WTC11 (cell line): ENCODE results near the gene RBM19. TPM values are rescaled to one million over a fixed set of nuclear protein-coding genes. Genes with fewer than 3 reads are reported as not detected.

Experiments used
- ATAC-seq: fragments of 200-7000 bp; cut with Tn5 transposase; 2 replicates; pipeline ENCODE4 v1.10.0; 2021; ENCODE audit warnings: mild to moderate bottlenecking, moderate library complexity
- CTCF ChIA-PET: fragments of 300-600 bp; sonication (Branson Sonifier 250); formaldehyde crosslinking; loops from one replicate; lab custom pipeline; 2021; ENCODE audit warnings: antibody characterized with exemption; lab: Charles Lee
- POLR2A ChIA-PET: fragments of 350-600 bp; sonication (Branson Sonifier 250); formaldehyde crosslinking; loops from one replicate; lab custom pipeline; 2021; ENCODE audit warnings: antibody characterized with exemption; lab: Charles Lee
- DNase-seq: peaks from one replicate; pipeline ENCODE4 v3.0.0; 2021; ENCODE audit warnings: low spot score
- H3K27ac Mint-ChIP-seq: 2 replicates; pipeline ENCODE4 v1.8.0; 2021; ENCODE audit warnings: mixed read lengths
- H3K27me3 Mint-ChIP-seq: 2 replicates; pipeline ENCODE4 v1.8.0; 2021; ENCODE audit warnings: low read depth, mild to moderate bottlenecking, moderate library complexity, mixed read lengths
- H3K36me3 Mint-ChIP-seq: 2 replicates; pipeline ENCODE4 v1.8.0; 2021; ENCODE audit warnings: mixed read lengths
- H3K4me1 Mint-ChIP-seq: 2 replicates; pipeline ENCODE4 v1.8.0; 2022; ENCODE audit warnings: mixed read lengths
- H3K4me3 Mint-ChIP-seq: 2 replicates; pipeline ENCODE4 v1.8.0; 2021; ENCODE audit warnings: mild to moderate bottlenecking, moderate library complexity, mixed read lengths
- H3K9me3 Mint-ChIP-seq: 2 replicates; pipeline ENCODE4 v1.8.0; 2021; ENCODE audit warnings: mixed read lengths
- CREB1 ChIP-seq: sonication (generic); formaldehyde crosslinking; IDR thresholded peaks from 2 replicates; pipeline ENCODE4 v1.8.0; 2023; ENCODE audit warnings: mild to moderate bottlenecking, missing genetic modification reagents
- ELF4 ChIP-seq: sonication (generic); formaldehyde crosslinking; IDR thresholded peaks from 2 replicates; pipeline ENCODE4 v1.8.1; 2022; ENCODE audit warnings: low read depth, mild to moderate bottlenecking, moderate library complexity, missing genetic modification reagents
- IRF2 ChIP-seq: sonication (generic); formaldehyde crosslinking; IDR thresholded peaks from 2 replicates; pipeline ENCODE4 v1.8.0; 2022; ENCODE audit warnings: low read depth, missing genetic modification reagents, borderline replicate concordance
- NFYB ChIP-seq: sonication (generic); formaldehyde crosslinking; conservative IDR thresholded peaks from 2 replicates; pipeline ENCODE4 v1.8.0; 2022; ENCODE audit warnings: low read depth, missing genetic modification reagents
- NR1H2 ChIP-seq: sonication (generic); formaldehyde crosslinking; IDR thresholded peaks from 2 replicates; pipeline ENCODE4 v1.9.0; 2021; ENCODE audit warnings: mild to moderate bottlenecking, moderate library complexity, missing genetic modification reagents
- NR3C1 ChIP-seq: sonication (generic); formaldehyde crosslinking; conservative IDR thresholded peaks from 2 replicates; pipeline ENCODE4 v1.8.1; 2023; ENCODE audit warnings: low read depth, mild to moderate bottlenecking, missing genetic modification reagents
- PRRX2 ChIP-seq: fragments of 250-450 bp; sonication (Bioruptor Pico); IDR thresholded peaks from 2 replicates; pipeline ENCODE4 v1.8.0; 2021; ENCODE audit warnings: mild to moderate bottlenecking
- RELA ChIP-seq: sonication (generic); formaldehyde crosslinking; IDR thresholded peaks from 2 replicates; pipeline ENCODE4 v1.8.1; 2022; ENCODE audit warnings: missing genetic modification reagents, mild to moderate bottlenecking, borderline replicate concordance
- SOX15 ChIP-seq: fragments of 250-450 bp; sonication (Bioruptor Pico); IDR thresholded peaks from 2 replicates; pipeline ENCODE4 v1.9.0; 2021; ENCODE audit warnings: mild to moderate bottlenecking
- TP53 ChIP-seq: sonication (generic); formaldehyde crosslinking; IDR thresholded peaks from 2 replicates; pipeline ENCODE4 v1.8.1; 2023; ENCODE audit warnings: mild to moderate bottlenecking, missing genetic modification reagents
- total RNA-seq: library from RNA; stranded (reverse); gene quantifications from 3 replicates; pipeline ENCODE4 v1.2.3, GENCODE V29; 2021
- TF ChIP-seq, protein P1 (sequence below): sonication (generic); formaldehyde crosslinking; IDR thresholded peaks from 2 replicates; pipeline ENCODE4 v1.8.1; 2023; ENCODE audit warnings: mild to moderate bottlenecking, missing genetic modification reagents
- TF ChIP-seq, protein P2 (sequence below): sonication (generic); formaldehyde crosslinking; IDR thresholded peaks from 2 replicates; pipeline ENCODE4 v1.8.0; 2022; ENCODE audit warnings: mild to moderate bottlenecking, missing genetic modification reagents
- TF ChIP-seq, protein P3 (sequence below): sonication (generic); formaldehyde crosslinking; IDR thresholded peaks from 2 replicates; pipeline ENCODE4 v1.8.0; 2022; ENCODE audit warnings: mild to moderate bottlenecking, missing genetic modification reagents
- TF ChIP-seq, protein P4 (sequence below): fragments of 250-450 bp; sonication (Bioruptor Pico); IDR thresholded peaks from 2 replicates; pipeline ENCODE4 v1.9.0; 2021; ENCODE audit warnings: mild to moderate bottlenecking
- TF ChIP-seq, protein P5 (sequence below): fragments of 250-450 bp; sonication (Bioruptor Pico); IDR thresholded peaks from 2 replicates; pipeline ENCODE4 v1.9.0; 2021; ENCODE audit warnings: mild to moderate bottlenecking
- TF ChIP-seq, protein P6 (sequence below): fragments of 250-450 bp; sonication (Bioruptor Pico); IDR thresholded peaks from 2 replicates; pipeline ENCODE4 v2.1.2; 2022; ENCODE audit warnings: mild to moderate bottlenecking, moderate library complexity
- TF ChIP-seq, protein P7 (sequence below): sonication (generic); formaldehyde crosslinking; IDR thresholded peaks from 2 replicates; pipeline ENCODE4 v1.8.0; 2022; ENCODE audit warnings: mild to moderate bottlenecking, missing genetic modification reagents

RBM19 gene
- total RNA-seq, 1 experiment from 2014 or later, result 60.1 TPM

DNA sequence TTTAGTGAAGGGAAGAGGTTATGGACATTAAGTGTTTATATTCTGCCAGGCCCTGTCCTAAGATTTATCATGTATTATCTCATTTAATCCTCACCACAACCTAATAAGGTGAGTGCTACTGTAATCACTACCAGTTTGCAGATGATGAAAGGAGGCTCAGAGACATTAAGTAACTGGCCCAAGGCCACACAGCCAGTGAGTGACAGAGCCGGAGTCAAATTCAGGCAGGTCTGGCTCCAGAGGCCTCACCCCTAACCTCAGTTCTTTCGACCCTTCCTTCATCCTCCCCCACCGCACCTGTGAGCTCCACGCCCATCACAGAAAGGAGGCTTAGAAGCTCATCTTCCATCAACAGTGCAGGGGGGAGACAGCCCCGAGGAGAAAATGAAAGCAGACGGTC lies 197.3 kb downstream of the RBM19 start:
- ChIA-PET POLR2A (no interaction called here), CTCF (interaction anchor here (0.6 to 2.1 kb wide), 2 partner anchors 244 to 307 kb away, joined by 3 to 6 read pairs; no protein-coding TSS in a partner anchor)
- H3K36me3 Mint-ChIP-seq, result no peaks in the 10 kb centered on the region
- H3K4me1 Mint-ChIP-seq, result 0 out of 2 replicates have a peak, but pooled peaks cover 3% of the 10 kb centered on the region
- TF ChIP-seq, protein P1, sequence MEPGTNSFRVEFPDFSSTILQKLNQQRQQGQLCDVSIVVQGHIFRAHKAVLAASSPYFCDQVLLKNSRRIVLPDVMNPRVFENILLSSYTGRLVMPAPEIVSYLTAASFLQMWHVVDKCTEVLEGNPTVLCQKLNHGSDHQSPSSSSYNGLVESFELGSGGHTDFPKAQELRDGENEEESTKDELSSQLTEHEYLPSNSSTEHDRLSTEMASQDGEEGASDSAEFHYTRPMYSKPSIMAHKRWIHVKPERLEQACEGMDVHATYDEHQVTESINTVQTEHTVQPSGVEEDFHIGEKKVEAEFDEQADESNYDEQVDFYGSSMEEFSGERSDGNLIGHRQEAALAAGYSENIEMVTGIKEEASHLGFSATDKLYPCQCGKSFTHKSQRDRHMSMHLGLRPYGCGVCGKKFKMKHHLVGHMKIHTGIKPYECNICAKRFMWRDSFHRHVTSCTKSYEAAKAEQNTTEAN (CRISPR knock-in tag), result no peak
- TF ChIP-seq PRRX2 (no peak), NR3C1 (CRISPR knock-in tag) (no peak), ELF4 (CRISPR knock-in tag) (no peak), NR1H2 (no peak)
- TF ChIP-seq, protein P2, sequence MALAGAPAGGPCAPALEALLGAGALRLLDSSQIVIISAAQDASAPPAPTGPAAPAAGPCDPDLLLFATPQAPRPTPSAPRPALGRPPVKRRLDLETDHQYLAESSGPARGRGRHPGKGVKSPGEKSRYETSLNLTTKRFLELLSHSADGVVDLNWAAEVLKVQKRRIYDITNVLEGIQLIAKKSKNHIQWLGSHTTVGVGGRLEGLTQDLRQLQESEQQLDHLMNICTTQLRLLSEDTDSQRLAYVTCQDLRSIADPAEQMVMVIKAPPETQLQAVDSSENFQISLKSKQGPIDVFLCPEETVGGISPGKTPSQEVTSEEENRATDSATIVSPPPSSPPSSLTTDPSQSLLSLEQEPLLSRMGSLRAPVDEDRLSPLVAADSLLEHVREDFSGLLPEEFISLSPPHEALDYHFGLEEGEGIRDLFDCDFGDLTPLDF (CRISPR knock-in tag), result no peak
- TF ChIP-seq, protein P3, sequence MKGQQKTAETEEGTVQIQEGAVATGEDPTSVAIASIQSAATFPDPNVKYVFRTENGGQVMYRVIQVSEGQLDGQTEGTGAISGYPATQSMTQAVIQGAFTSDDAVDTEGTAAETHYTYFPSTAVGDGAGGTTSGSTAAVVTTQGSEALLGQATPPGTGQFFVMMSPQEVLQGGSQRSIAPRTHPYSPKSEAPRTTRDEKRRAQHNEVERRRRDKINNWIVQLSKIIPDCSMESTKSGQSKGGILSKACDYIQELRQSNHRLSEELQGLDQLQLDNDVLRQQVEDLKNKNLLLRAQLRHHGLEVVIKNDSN, result no peak
- TF ChIP-seq, protein P4, sequence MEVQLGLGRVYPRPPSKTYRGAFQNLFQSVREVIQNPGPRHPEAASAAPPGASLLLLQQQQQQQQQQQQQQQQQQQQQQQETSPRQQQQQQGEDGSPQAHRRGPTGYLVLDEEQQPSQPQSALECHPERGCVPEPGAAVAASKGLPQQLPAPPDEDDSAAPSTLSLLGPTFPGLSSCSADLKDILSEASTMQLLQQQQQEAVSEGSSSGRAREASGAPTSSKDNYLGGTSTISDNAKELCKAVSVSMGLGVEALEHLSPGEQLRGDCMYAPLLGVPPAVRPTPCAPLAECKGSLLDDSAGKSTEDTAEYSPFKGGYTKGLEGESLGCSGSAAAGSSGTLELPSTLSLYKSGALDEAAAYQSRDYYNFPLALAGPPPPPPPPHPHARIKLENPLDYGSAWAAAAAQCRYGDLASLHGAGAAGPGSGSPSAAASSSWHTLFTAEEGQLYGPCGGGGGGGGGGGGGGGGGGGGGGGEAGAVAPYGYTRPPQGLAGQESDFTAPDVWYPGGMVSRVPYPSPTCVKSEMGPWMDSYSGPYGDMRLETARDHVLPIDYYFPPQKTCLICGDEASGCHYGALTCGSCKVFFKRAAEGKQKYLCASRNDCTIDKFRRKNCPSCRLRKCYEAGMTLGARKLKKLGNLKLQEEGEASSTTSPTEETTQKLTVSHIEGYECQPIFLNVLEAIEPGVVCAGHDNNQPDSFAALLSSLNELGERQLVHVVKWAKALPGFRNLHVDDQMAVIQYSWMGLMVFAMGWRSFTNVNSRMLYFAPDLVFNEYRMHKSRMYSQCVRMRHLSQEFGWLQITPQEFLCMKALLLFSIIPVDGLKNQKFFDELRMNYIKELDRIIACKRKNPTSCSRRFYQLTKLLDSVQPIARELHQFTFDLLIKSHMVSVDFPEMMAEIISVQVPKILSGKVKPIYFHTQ, result no peak
- no peak overlapping the region for H3K4me3 Mint-ChIP-seq
- ATAC-seq (no peak), DNase-seq (no peak)
- H3K9me3 Mint-ChIP-seq, result peaks cover 3% of the 10 kb centered on the region; the same call in 1 of the 2 replicates
- H3K27me3 Mint-ChIP-seq, result no peaks in the 10 kb centered on the region
- no peak overlapping the region for H3K27ac Mint-ChIP-seq

DNA sequence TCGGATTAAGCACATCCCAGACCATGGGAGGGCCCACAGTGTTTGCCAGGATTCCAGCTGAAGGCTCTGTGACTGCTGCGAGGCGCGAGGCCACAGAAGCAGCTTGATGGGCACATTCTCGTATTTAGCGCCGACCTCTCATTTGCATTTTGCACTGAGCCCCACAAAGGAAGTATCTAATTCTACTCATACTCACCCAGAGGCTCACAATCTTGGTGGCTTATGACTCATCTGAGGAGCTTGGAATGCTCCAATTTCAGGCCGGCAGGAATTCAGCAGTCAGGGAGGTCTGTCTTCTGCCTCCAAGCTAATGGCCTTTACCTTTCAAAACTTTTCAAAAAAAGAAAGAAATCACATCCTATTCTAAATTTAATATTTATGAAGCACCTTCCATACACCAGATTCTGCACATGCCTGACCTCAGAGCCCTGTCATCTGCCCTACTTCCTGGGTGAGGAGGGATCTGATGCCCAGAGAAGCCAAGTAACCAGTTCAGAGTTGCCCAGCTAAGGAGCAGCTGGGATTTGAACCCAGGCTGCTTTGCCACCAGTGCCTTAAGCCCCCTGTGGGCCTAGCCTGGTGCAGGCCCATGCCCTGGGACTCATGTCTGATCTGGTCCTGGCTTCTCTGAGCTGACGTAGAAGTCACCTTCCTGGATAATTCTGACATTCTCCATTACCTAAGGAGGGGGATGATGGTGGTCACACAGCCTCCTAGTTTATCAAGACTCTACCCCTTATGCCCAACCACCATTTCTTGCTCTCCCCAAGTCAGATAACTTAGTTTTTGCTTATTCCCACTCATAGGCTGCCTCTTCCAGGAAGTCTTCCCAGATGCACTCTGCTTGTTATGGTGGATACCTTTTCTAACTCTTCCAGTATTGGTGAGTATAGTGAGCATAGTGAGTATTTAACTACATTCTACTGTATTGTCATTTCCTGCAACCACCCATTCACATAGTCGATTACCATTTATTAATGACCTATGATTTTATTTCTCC lies 198.9 kb downstream of the RBM19 start:
- no peak for DNase-seq
- CTCF ChIA-PET, result interaction anchor here (0.6 to 1.7 kb wide), 13 partner anchors 10 to 522 kb away, joined by 3 to 12 read pairs (median 3); no protein-coding TSS in a partner anchor
- H3K4me3 Mint-ChIP-seq, result no peak overlapping the region
- ATAC-seq, result peak; percentile 39
- H3K36me3 Mint-ChIP-seq, result no peaks in the 10 kb centered on the region
- no peaks in the 10 kb centered on the region for H3K27me3 Mint-ChIP-seq
- H3K4me1 Mint-ChIP-seq, result peaks cover 13% of the 10 kb centered on the region
- H3K9me3 Mint-ChIP-seq, result no peaks in the 10 kb centered on the region
- POLR2A ChIA-PET, result no interaction called here
- H3K27ac Mint-ChIP-seq, result no peak overlapping the region
- TF ChIP-seq, protein P2 (CRISPR knock-in tag), result no peak
- TF ChIP-seq RELA (CRISPR knock-in tag), result no peak
- TF ChIP-seq IRF2, result no peak
- TF ChIP-seq ELF4 (CRISPR knock-in tag), result no peak
- TF ChIP-seq, protein P5, sequence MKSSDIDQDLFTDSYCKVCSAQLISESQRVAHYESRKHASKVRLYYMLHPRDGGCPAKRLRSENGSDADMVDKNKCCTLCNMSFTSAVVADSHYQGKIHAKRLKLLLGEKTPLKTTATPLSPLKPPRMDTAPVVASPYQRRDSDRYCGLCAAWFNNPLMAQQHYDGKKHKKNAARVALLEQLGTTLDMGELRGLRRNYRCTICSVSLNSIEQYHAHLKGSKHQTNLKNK, result no peak
- TF ChIP-seq, protein P6, sequence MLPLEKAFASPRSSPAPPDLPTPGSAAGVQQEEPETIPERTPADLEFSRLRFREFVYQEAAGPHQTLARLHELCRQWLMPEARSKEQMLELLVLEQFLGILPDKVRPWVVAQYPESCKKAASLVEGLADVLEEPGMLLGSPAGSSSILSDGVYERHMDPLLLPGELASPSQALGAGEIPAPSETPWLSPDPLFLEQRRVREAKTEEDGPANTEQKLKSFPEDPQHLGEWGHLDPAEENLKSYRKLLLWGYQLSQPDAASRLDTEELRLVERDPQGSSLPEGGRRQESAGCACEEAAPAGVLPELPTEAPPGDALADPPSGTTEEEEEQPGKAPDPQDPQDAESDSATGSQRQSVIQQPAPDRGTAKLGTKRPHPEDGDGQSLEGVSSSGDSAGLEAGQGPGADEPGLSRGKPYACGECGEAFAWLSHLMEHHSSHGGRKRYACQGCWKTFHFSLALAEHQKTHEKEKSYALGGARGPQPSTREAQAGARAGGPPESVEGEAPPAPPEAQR (CRISPR knock-in tag), result no peak
- TF ChIP-seq, protein P1 (CRISPR knock-in tag), result no peak
- no peak for TF ChIP-seq NFYB (CRISPR knock-in tag)
- TF ChIP-seq, protein P7, sequence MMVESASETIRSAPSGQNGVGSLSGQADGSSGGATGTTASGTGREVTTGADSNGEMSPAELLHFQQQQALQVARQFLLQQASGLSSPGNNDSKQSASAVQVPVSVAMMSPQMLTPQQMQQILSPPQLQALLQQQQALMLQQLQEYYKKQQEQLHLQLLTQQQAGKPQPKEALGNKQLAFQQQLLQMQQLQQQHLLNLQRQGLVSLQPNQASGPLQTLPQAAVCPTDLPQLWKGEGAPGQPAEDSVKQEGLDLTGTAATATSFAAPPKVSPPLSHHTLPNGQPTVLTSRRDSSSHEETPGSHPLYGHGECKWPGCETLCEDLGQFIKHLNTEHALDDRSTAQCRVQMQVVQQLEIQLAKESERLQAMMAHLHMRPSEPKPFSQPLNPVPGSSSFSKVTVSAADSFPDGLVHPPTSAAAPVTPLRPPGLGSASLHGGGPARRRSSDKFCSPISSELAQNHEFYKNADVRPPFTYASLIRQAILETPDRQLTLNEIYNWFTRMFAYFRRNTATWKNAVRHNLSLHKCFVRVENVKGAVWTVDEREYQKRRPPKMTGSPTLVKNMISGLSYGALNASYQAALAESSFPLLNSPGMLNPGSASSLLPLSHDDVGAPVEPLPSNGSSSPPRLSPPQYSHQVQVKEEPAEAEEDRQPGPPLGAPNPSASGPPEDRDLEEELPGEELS (CRISPR knock-in tag), result no peak
- no peak for TF ChIP-seq TP53
- TF ChIP-seq CREB1 (CRISPR knock-in tag), result no peak
- TF ChIP-seq PRRX2, result no peak
- no peak for TF ChIP-seq NR1H2
- TF ChIP-seq SOX15 (CRISPR knock-in tag), result no peak
